IMR-90 (cell line): ENCODE measurements around the gene ZDHHC8. TPM values are rescaled to one million over a fixed set of nuclear protein-coding genes. Genes with fewer than 3 reads are reported as not detected.

Source experiments
- ATAC-seq: fragments of 200-7000 bp; cut with Tn5 transposase; 2 replicates; pipeline ENCODE4 v1.9.1; 2020; ENCODE audit warnings: low read depth, mild to moderate bottlenecking, moderate library complexity
- BruUV-seq: library from RNA; stranded (reverse); fragments of 400-500 nt; replicated peaks from 2 replicates; lab custom pipeline; 2021; lab: Mats Ljungman, UMichigan
- CTCF ChIA-PET: fragments of 300-600 bp; formaldehyde crosslinking; extraction: SDS; loops from one replicate; lab custom pipeline; 2021; ENCODE audit warnings: antibody characterized with exemption; lab: Yijun Ruan, JAX
- POLR2A ChIA-PET: fragments of 300-600 bp; sonication (Branson Sonifier 250); formaldehyde crosslinking; loops from one replicate; lab custom pipeline; 2022; ENCODE audit warnings: antibody characterized with exemption; ENCODE audit not compliant: unreplicated experiment; lab: Charles Lee
- DNase-seq: peaks from one replicate; pipeline ENCODE4 v3.0.0; 2013
- H2AFZ ChIP-seq: replicated peaks from 2 replicates; pipeline ENCODE3; 2013; ENCODE audit warnings: low read length, mild to moderate bottlenecking; ENCODE audit not compliant: poor library complexity
- H2AK5ac ChIP-seq: 2 replicates; pipeline ENCODE4 v1.6.1; 2013; ENCODE audit warnings: low read depth, low read length, inconsistent platforms
- H2AK9ac ChIP-seq: replicated peaks from 2 replicates; pipeline ENCODE3; 2013; ENCODE audit warnings: mild to moderate bottlenecking, low read depth, low read length, moderate library complexity; ENCODE audit not compliant: poor library complexity
- H2BK120ac ChIP-seq: 2 replicates; pipeline ENCODE4 v1.6.1; 2013; ENCODE audit warnings: low read depth, low read length, inconsistent platforms
- H2BK15ac ChIP-seq: 3 replicates; pipeline ENCODE4 v1.6.1; 2013; ENCODE audit warnings: low read depth, low read length, inconsistent platforms
- H2BK20ac ChIP-seq: 2 replicates; pipeline ENCODE4 v1.6.1; 2013; ENCODE audit warnings: low read depth, mild to moderate bottlenecking, inconsistent platforms, low read length, moderate library complexity
- H2BK5ac ChIP-seq: 2 replicates; pipeline ENCODE4 v1.6.1; 2013; ENCODE audit warnings: mild to moderate bottlenecking, low read depth, low read length, inconsistent platforms; ENCODE audit not compliant: poor library complexity, severe bottlenecking
- H3K14ac ChIP-seq: replicated peaks from 2 replicates; pipeline ENCODE4 v1.6.1; 2013; ENCODE audit warnings: low read depth, low read length, inconsistent platforms
- H3K18ac ChIP-seq: 2 replicates; pipeline ENCODE4 v1.6.1; 2013; ENCODE audit warnings: low read depth, low read length, control low read depth
- H3K23ac ChIP-seq: 2 replicates; pipeline ENCODE4 v1.6.1; 2013; ENCODE audit warnings: low read depth, low read length, inconsistent platforms
- H3K27ac ChIP-seq: 2 replicates; pipeline ENCODE4 v1.5.1; 2013; ENCODE audit warnings: mild to moderate bottlenecking, control low read depth, low read length; ENCODE audit not compliant: insufficient read depth
- H3K27me3 ChIP-seq: 2 replicates; pipeline ENCODE4 v1.6.1; 2013; ENCODE audit warnings: low read length; ENCODE audit not compliant: control insufficient read depth, insufficient read depth
- H3K36me3 ChIP-seq: 2 replicates; pipeline ENCODE4 v1.6.1; 2013; ENCODE audit warnings: low read length, mixed read lengths; ENCODE audit not compliant: control insufficient read depth, insufficient read depth
- H3K4ac ChIP-seq: 2 replicates; pipeline ENCODE4 v1.6.1; 2013; ENCODE audit warnings: low read depth, low read length, inconsistent platforms
- H3K4me1 ChIP-seq: 2 replicates; pipeline ENCODE4 v1.6.1; 2013; ENCODE audit warnings: low read length, mixed read lengths; ENCODE audit not compliant: control insufficient read depth, insufficient read depth
- H3K4me2 ChIP-seq: 2 replicates; pipeline ENCODE4 v1.6.1; 2013; ENCODE audit warnings: low read depth, mild to moderate bottlenecking, control low read depth, low read length, moderate library complexity
- H3K4me3 ChIP-seq: 2 replicates; pipeline ENCODE4 v1.5.1; 2013; ENCODE audit warnings: low read depth, mild to moderate bottlenecking, control low read depth, low read length, moderate library complexity; ENCODE audit not compliant: insufficient read depth
- H3K56ac ChIP-seq: 2 replicates; pipeline ENCODE4 v1.6.1; 2013; ENCODE audit warnings: low read length, inconsistent platforms; ENCODE audit not compliant: insufficient read depth; ENCODE audit errors: extremely low read depth
- H3K79me1 ChIP-seq, 2 experiments: 2 replicates each; pipeline ENCODE4 v1.6.1; 2013; ENCODE audit warnings: low read length in 2 of 2, inconsistent platforms in 1 of 2, low read depth in 1 of 2
- H3K9ac ChIP-seq: 2 replicates; pipeline ENCODE4 v1.6.1; 2013; ENCODE audit warnings: low read depth, low read length, control low read depth
- H3K9me1 ChIP-seq: 2 replicates; pipeline ENCODE4 v1.6.1; 2013; ENCODE audit warnings: low read length, inconsistent platforms; ENCODE audit not compliant: insufficient read depth
- H3K9me3 ChIP-seq: 2 replicates; pipeline ENCODE4 v1.6.1; 2013; ENCODE audit warnings: low read length; ENCODE audit not compliant: control insufficient read depth, insufficient read depth
- H4K20me1 ChIP-seq: 2 replicates; pipeline ENCODE4 v1.6.1; 2013; ENCODE audit warnings: low read length, inconsistent platforms; ENCODE audit not compliant: insufficient read depth
- H4K5ac ChIP-seq: 2 replicates; pipeline ENCODE4 v1.6.1; 2013; ENCODE audit warnings: mild to moderate bottlenecking, low read depth, low read length, control low read depth
- H4K8ac ChIP-seq, 2 experiments: 2 replicates each; pipeline ENCODE4 v1.6.1; 2013; ENCODE audit warnings: low read depth in 2 of 2, low read length in 2 of 2, control low read depth in 1 of 2, inconsistent platforms in 1 of 2
- H4K91ac ChIP-seq: 2 replicates; pipeline ENCODE4 v1.6.1; 2013; ENCODE audit warnings: low read depth, low read length, inconsistent platforms; ENCODE audit not compliant: insufficient read depth
- BHLHE40 ChIP-seq: fragments of 150-350 bp; IDR thresholded peaks from 2 replicates; pipeline ENCODE4 v1.6.1; 2016; ENCODE audit warnings: mild to moderate bottlenecking, low read depth, low read length
- CTCF ChIP-seq: conservative IDR thresholded peaks from 2 replicates; pipeline ENCODE4 v1.5.1; 2012; ENCODE audit warnings: mild to moderate bottlenecking, low read depth, low read length, improper control_type of control experiment
- ELK1 ChIP-seq: fragments of 150-350 bp; IDR thresholded peaks from 2 replicates; pipeline ENCODE4 v1.6.1; 2016; ENCODE audit warnings: low read depth, mild to moderate bottlenecking, low read length, moderate library complexity, borderline replicate concordance
- FOS ChIP-seq: fragments of 150-350 bp; IDR thresholded peaks from 2 replicates; pipeline ENCODE4 v1.6.1; 2016; ENCODE audit warnings: low read depth, low read length
- MAZ ChIP-seq: IDR thresholded peaks from 2 replicates; pipeline ENCODE4 v1.6.1; 2012; ENCODE audit warnings: low read depth, mild to moderate bottlenecking, low read length, improper control_type of control experiment, moderate library complexity, borderline replicate concordance
- MXI1 ChIP-seq: IDR thresholded peaks from 2 replicates; pipeline ENCODE4 v1.6.1; 2012; ENCODE audit warnings: low read depth, mild to moderate bottlenecking, low read length, moderate library complexity, borderline replicate concordance
- NFE2L2 ChIP-seq: fragments of 150-350 bp; IDR thresholded peaks from 2 replicates; pipeline ENCODE4 v1.6.1; 2016; ENCODE audit warnings: low read depth, mild to moderate bottlenecking, low read length
- POLR2A ChIP-seq: IDR thresholded peaks from 2 replicates; pipeline ENCODE4 v1.6.1; 2012; ENCODE audit warnings: mild to moderate bottlenecking, low read depth, low read length
- WGBS, 2 experiments: methylation state at CpG; one replicate each; pipeline versions ENCODE4 v1.1.5 to v1.1.7; 2013; ENCODE audit warnings: missing lambda C conversion rate in 2 of 2; ENCODE audit not compliant: insufficient read length in 1 of 2; ENCODE audit errors: extremely low coverage in 2 of 2; 5-methylcytosine and 5-hydroxymethylcytosine counted together
- dilution Hi-C: fragments of 300-500 bp; cut with HindIII; formaldehyde crosslinking; loops from one replicate; pipeline ENCODE4 v1.14.3; 2018; ENCODE audit warnings: low sequenced_read_pairs; ENCODE audit not compliant: unreplicated experiment
- in situ Hi-C: fragments of 300-500 bp; cut with MboI; formaldehyde crosslinking; loops from 3 replicates; pipeline ENCODE4 v1.14.3; 2019; ENCODE audit warnings: low sequenced_read_pairs, inconsistent platforms, mixed read lengths
- intact Hi-C: fragments of 100-400 bp; cut with micrococcal nuclease; formaldehyde crosslinking; loops from 2 replicates; pipeline ENCODE4 v1.10.0; 2022
- polyA plus RNA-seq, 3 experiments: library from polyadenylated mRNA; depleted of rRNA; stranded (reverse); fragments of >200 nt; gene quantifications; 2 replicates each; pipeline ENCODE4 v1.2.3, GENCODE V29; 2012; ENCODE audit warnings: low replicate concordance in 1 of 3
- total RNA-seq: library from RNA; depleted of rRNA; stranded (reverse); fragments of >200 nt; gene quantifications from 2 replicates; pipeline ENCODE4 v1.2.3, GENCODE V29; 2012

ZDHHC8 gene
- total and polyA plus RNA-seq, 2 of the 4 experiments (the other 2 are of a cell fraction) = 2.5 to 72.6 TPM

GRCh38 chr22:20132686-20133246 lies 1.2 kb downstream of the ZDHHC8 start:
- peak overlapping the region; percentile 35 for H2AK5ac ChIP-seq
- intact Hi-C loops (no loop called here), dilution Hi-C loops (no loop called here), in situ Hi-C loops (no loop called here)
- no peak overlapping the region for H2BK120ac ChIP-seq
- peaks cover 12% of the 10 kb centered on the region for H3K4me1 ChIP-seq
- peak overlapping the region; percentile 41 for H3K27ac ChIP-seq
- H3K18ac ChIP-seq = no peak overlapping the region
- no peaks in the 10 kb centered on the region for H3K27me3 ChIP-seq
- CTCF ChIA-PET = no interaction called here
- BruUV-seq = no TSS peak
- DNase-seq = no peak
- POLR2A ChIA-PET = no interaction called here
- peak overlapping the region; percentile 65 for H4K91ac ChIP-seq
- no peak for ATAC-seq
- peak overlapping the region; percentile 71 to 73; a peak in 3 of 4 replicates for H4K8ac ChIP-seq
- H3K4ac ChIP-seq = peak overlapping the region; percentile 47
- H3K9ac ChIP-seq = peak overlapping the region; percentile 72
- peaks cover 11 to 56% of the 10 kb centered on the region in 2 experiments for H3K79me1 ChIP-seq
- H3K36me3 ChIP-seq = peaks cover 5% of the 10 kb centered on the region
- peak overlapping the region; percentile 77 for H3K23ac ChIP-seq
- peaks cover 9% of the 10 kb centered on the region for H3K9me1 ChIP-seq
- H2BK20ac ChIP-seq = no peak overlapping the region
- peak overlapping the region; percentile 72 for H3K4me3 ChIP-seq
- peak overlapping the region; percentile 91 for H3K4me2 ChIP-seq
- peak overlapping the region; percentile 78 for H2AK9ac ChIP-seq
- H2BK5ac ChIP-seq = peak overlapping the region; percentile 43
- H2BK15ac ChIP-seq = no peak overlapping the region
- peaks cover 58% of the 10 kb centered on the region for H4K20me1 ChIP-seq
- peak overlapping the region; percentile 22 for H3K14ac ChIP-seq
- H3K9me3 ChIP-seq = no peaks in the 10 kb centered on the region
- no peak overlapping the region for H3K56ac ChIP-seq
- no peak overlapping the region for H4K5ac ChIP-seq
- peak overlapping the region; percentile 89 for H2AFZ ChIP-seq
- 81% methylated on average over 5 of the region's 16 CpGs; no CpG with 5 or more reads in 1 of the 2 experiments for WGBS, 2 experiments
- TF ChIP-seq MXI1 (no peak), FOS (no peak), NFE2L2 (no peak), BHLHE40 (no peak), POLR2A (no peak), MAZ (no peak), ELK1 (no peak), CTCF (no peak)
